ENCODE measurements around the gene ZSWIM4.
A peak's percentile ranks its signal among the peaks of the same experiment; 100 is the strongest.
"Not testable (repeated sequence)": the region's sequence is repeated elsewhere in the genome, so short reads cannot be mapped to it uniquely, and the experiment has no call there.

Gene ZSWIM4

GRCh38 chr19:13794757-13795589, at the start of gene ZSWIM4:
ZSWIM4 (plus strand) TSS chr19:13795443; CDS start chr19:13795649, 206 bp downstream.
- peak within 1 kb of the TSS; percentile 93 for H3K27ac ChIP-seq
- ChIA-PET CTCF (interaction anchor here (0.7 kb wide), 1 partner anchor 11 kb away, joined by 4 read pairs; no protein-coding TSS in a partner anchor), POLR2A (ENCODE audit: low non-redundant PET) (interaction anchor here (0.5 to 0.9 kb wide), 2 partner anchors 13 to 67 kb away, joined by 3 to 8 read pairs; no protein-coding TSS in a partner anchor)
- DNase-seq (ENCODE audit: low spot score): peak; percentile 99
- no peak for TF ChIP-seq CTCF (conservative IDR thresholded peaks at IDR 0.05; ENCODE audit: low read depth)

- CTCF ChIA-PET: interaction anchor here (1.6 kb wide), 1 partner anchor 26 kb away, joined by 6 read pairs; no protein-coding TSS in a partner anchor
- peak overlapping the region; percentile 87 for H3K27ac ChIP-seq
- no peak for TF ChIP-seq CTCF (conservative IDR thresholded peaks at IDR 0.05; ENCODE audit: low read depth)
- no peak for DNase-seq (ENCODE audit: low spot score)
- POLR2A ChIA-PET (ENCODE audit: low non-redundant PET): interaction anchor here (0.7 to 1.7 kb wide), 4 partner anchors 8 to 104 kb away, joined by 4 to 12 read pairs (median 6); partner anchors contain the start of gene MRI1
Observed at GRCh38 chr19:13747098-13747453, 48.2 kb upstream of the ZSWIM4 start.

- ChIA-PET POLR2A (ENCODE audit: low non-redundant PET) (interaction anchor here (0.5 to 1.7 kb wide), 4 partner anchors 10 to 18 kb away, joined by 3 to 12 read pairs (median 6); partner anchors contain the start of gene MRI1), CTCF (interaction anchor here (1.1 to 1.6 kb wide), 2 partner anchors 15 to 25 kb away, joined by 3 to 6 read pairs; no protein-coding TSS in a partner anchor)
- peak overlapping the region; percentile 87 for H3K27ac ChIP-seq
- DNase-seq (ENCODE audit: low spot score): no peak
- no peak for TF ChIP-seq CTCF (conservative IDR thresholded peaks at IDR 0.05; ENCODE audit: low read depth)
Observed at GRCh38 chr19:13748169-13748828, 46.9 kb upstream of the ZSWIM4 start.

- ChIA-PET CTCF (interaction anchor here (1.1 to 1.2 kb wide), 2 partner anchors 14 to 30 kb away, joined by 4 to 5 read pairs; no protein-coding TSS in a partner anchor), POLR2A (ENCODE audit: low non-redundant PET) (interaction anchor here (0.7 kb wide), 1 partner anchor 16 kb away, joined by 4 read pairs; no protein-coding TSS in a partner anchor)
- peak overlapping the region; percentile 30 for H3K27ac ChIP-seq
- TF ChIP-seq CTCF (conservative IDR thresholded peaks at IDR 0.05; ENCODE audit: low read depth): no peak
- no peak for DNase-seq (ENCODE audit: low spot score)
Observed at GRCh38 chr19:13751436-13751835, 43.8 kb upstream of the ZSWIM4 start.

GRCh38 chr19:13753622-13754021, 41.6 kb upstream of the ZSWIM4 start:
- CTCF ChIA-PET: interaction anchor here (0.7 kb wide), 1 partner anchor 14 kb away, joined by 3 read pairs; no protein-coding TSS in a partner anchor
- POLR2A ChIA-PET (ENCODE audit: low non-redundant PET); DNase-seq (ENCODE audit: low spot score): not testable (repeated sequence)
- 0 out of 2 replicates have a peak overlapping the region, but pooled peaks have one; percentile 10 for H3K27ac ChIP-seq

GRCh38 chr19:13756210-13756609, 39.0 kb upstream of the ZSWIM4 start:
- CTCF ChIA-PET: no interaction called here

More at GRCh38 chr19:13756210-13756609, 39.0 kb upstream of the ZSWIM4 start:
- POLR2A ChIA-PET (ENCODE audit: low non-redundant PET): no interaction called here
- DNase-seq (ENCODE audit: low spot score): no peak
- no peak for TF ChIP-seq CTCF (conservative IDR thresholded peaks at IDR 0.05; ENCODE audit: low read depth)
- peak overlapping the region; percentile 13 for H3K27ac ChIP-seq

Data from RWPE1 (cell line).